Mesenchymal stem cell (in vitro differentiated cells and primary cell): ENCODE measurements around the gene NUFIP1. TPM values are rescaled to one million over a fixed set of nuclear protein-coding genes. Genes with fewer than 3 reads are reported as not detected.
A peak's percentile ranks its signal among the peaks of the same experiment; 100 is the strongest.

Source experiments
- DNase-seq: peaks from one replicate; pipeline ENCODE4 v3.0.0-alpha.2; 2013
- H2AFZ ChIP-seq: one replicate; pipeline ENCODE4 v1.6.1; 2013; ENCODE audit warnings: low read depth, mild to moderate bottlenecking, control low read depth, inconsistent platforms, low read length, moderate library complexity
- H2AK5ac ChIP-seq: 2 replicates; pipeline ENCODE4 v1.6.1; 2013; ENCODE audit warnings: low read length, moderate library complexity, mild to moderate bottlenecking, inconsistent platforms; ENCODE audit not compliant: severe bottlenecking
- H2BK120ac ChIP-seq: one replicate; pipeline ENCODE4 v1.6.1; 2013; ENCODE audit warnings: low read depth, mild to moderate bottlenecking, inconsistent platforms, low read length, moderate library complexity
- H2BK12ac ChIP-seq, 2 experiments: one replicate each; pipeline ENCODE4 v1.6.1; 2013; ENCODE audit warnings: inconsistent platforms in 2 of 2, low read length in 2 of 2, mild to moderate bottlenecking in 2 of 2, moderate library complexity in 2 of 2, control low read depth in 1 of 2
- H2BK15ac ChIP-seq: one replicate; pipeline ENCODE4 v1.6.1; 2013; ENCODE audit warnings: mild to moderate bottlenecking, low read depth, inconsistent platforms; ENCODE audit not compliant: poor library complexity, severe bottlenecking
- H2BK5ac ChIP-seq: 2 replicates; pipeline ENCODE4 v1.6.1; 2013; ENCODE audit warnings: low read depth, mild to moderate bottlenecking, low read length, control low read depth, inconsistent platforms; ENCODE audit not compliant: poor library complexity, severe bottlenecking
- H3K14ac ChIP-seq, 2 experiments: one replicate each; pipeline ENCODE4 v1.6.1; 2013; ENCODE audit warnings: inconsistent platforms in 2 of 2, low read length in 2 of 2, control low read depth in 1 of 2, mild to moderate bottlenecking in 1 of 2, moderate library complexity in 1 of 2
- H3K18ac ChIP-seq, 2 experiments: one replicate each; pipeline ENCODE4 v1.6.1; 2013; ENCODE audit warnings: inconsistent platforms in 2 of 2, low read length in 2 of 2, control low read depth in 1 of 2, low read depth in 1 of 2, mild to moderate bottlenecking in 1 of 2
- H3K23ac ChIP-seq, 2 experiments: one replicate each; pipeline ENCODE4 v1.6.1; 2013; ENCODE audit warnings: inconsistent platforms in 2 of 2, low read length in 2 of 2, mild to moderate bottlenecking in 2 of 2, moderate library complexity in 2 of 2, control low read depth in 1 of 2
- H3K27ac ChIP-seq: 2 replicates; pipeline ENCODE4 v1.5.1; 2013; ENCODE audit warnings: mild to moderate bottlenecking, moderate library complexity, low read length, control low read depth, inconsistent platforms; ENCODE audit not compliant: poor library complexity, severe bottlenecking
- H3K27me3 ChIP-seq, 2 experiments: 2 replicates each; pipeline versions ENCODE4 v1.6.1 to v1.7.0; 2013; ENCODE audit warnings: low read length in 2 of 2, mild to moderate bottlenecking in 2 of 2, moderate library complexity in 2 of 2, control low read depth in 1 of 2, inconsistent platforms in 1 of 2; ENCODE audit not compliant: control insufficient read depth in 1 of 2, insufficient read depth in 1 of 2
- H3K36me3 ChIP-seq, 2 experiments: 2 replicates each; pipeline versions ENCODE4 v1.6.1 to v1.7.0; 2013; ENCODE audit warnings: low read length in 2 of 2, control low read depth in 1 of 2, inconsistent platforms in 1 of 2, low read depth in 1 of 2, mild to moderate bottlenecking in 1 of 2; ENCODE audit not compliant: insufficient read depth in 2 of 2, control insufficient read depth in 1 of 2
- H3K4ac ChIP-seq, 2 experiments: one replicate each; pipeline ENCODE4 v1.6.1; 2013; ENCODE audit warnings: inconsistent platforms in 2 of 2, low read length in 2 of 2, mild to moderate bottlenecking in 2 of 2, moderate library complexity in 2 of 2, control low read depth in 1 of 2, low read depth in 1 of 2
- H3K4me1 ChIP-seq: 2 replicates; pipeline ENCODE4 v1.6.1; 2013; ENCODE audit warnings: low read depth, low read length, control low read depth; ENCODE audit not compliant: control insufficient read depth, insufficient read depth
- H3K4me2 ChIP-seq: 2 replicates; pipeline ENCODE4 v1.6.1; 2013; ENCODE audit warnings: low read length, mild to moderate bottlenecking, inconsistent platforms; ENCODE audit not compliant: poor library complexity, severe bottlenecking
- H3K4me3 ChIP-seq, 2 experiments: 2 replicates each; pipeline versions ENCODE4 v1.5.1 to v1.7.0; 2013; ENCODE audit warnings: low read length in 2 of 2, mild to moderate bottlenecking in 2 of 2, control low read depth in 1 of 2, low read depth in 1 of 2; ENCODE audit not compliant: insufficient read depth in 1 of 2
- H3K79me1 ChIP-seq: replicated peaks from 2 replicates; pipeline ENCODE4 v1.6.1; 2013; ENCODE audit warnings: mild to moderate bottlenecking, control low read depth, low read length, inconsistent platforms; ENCODE audit not compliant: poor library complexity, severe bottlenecking
- H3K9ac ChIP-seq: 2 replicates; pipeline ENCODE4 v1.7.0; 2013; ENCODE audit warnings: mild to moderate bottlenecking, low read length, moderate library complexity
- H3K9me3 ChIP-seq: 2 replicates; pipeline ENCODE4 v1.7.0; 2013; ENCODE audit warnings: mild to moderate bottlenecking, low read length; ENCODE audit not compliant: control insufficient read depth
- H4K8ac ChIP-seq: one replicate; pipeline ENCODE4 v1.6.1; 2013; ENCODE audit warnings: inconsistent platforms, mild to moderate bottlenecking, low read length, moderate library complexity
- H4K91ac ChIP-seq: one replicate; pipeline ENCODE4 v1.6.1; 2013; ENCODE audit warnings: mild to moderate bottlenecking, low read length, inconsistent platforms
- WGBS: methylation state at CpG from one replicate; pipeline ENCODE4 v1.1.7; 2013; ENCODE audit warnings: mixed read lengths; 5-methylcytosine and 5-hydroxymethylcytosine counted together
- polyA plus RNA-seq, 2 experiments: library from polyadenylated mRNA; stranded (reverse); fragments of 200-250 nt; gene quantifications; one replicate each; pipeline ENCODE4 v1.2.3, GENCODE V29; 2013

The NUFIP1 gene
- 6.0 TPM for polyA plus RNA-seq (2013, experiment 1 of 2)
- polyA plus RNA-seq (2013, experiment 2 of 2): 6.7 TPM

DNA sequence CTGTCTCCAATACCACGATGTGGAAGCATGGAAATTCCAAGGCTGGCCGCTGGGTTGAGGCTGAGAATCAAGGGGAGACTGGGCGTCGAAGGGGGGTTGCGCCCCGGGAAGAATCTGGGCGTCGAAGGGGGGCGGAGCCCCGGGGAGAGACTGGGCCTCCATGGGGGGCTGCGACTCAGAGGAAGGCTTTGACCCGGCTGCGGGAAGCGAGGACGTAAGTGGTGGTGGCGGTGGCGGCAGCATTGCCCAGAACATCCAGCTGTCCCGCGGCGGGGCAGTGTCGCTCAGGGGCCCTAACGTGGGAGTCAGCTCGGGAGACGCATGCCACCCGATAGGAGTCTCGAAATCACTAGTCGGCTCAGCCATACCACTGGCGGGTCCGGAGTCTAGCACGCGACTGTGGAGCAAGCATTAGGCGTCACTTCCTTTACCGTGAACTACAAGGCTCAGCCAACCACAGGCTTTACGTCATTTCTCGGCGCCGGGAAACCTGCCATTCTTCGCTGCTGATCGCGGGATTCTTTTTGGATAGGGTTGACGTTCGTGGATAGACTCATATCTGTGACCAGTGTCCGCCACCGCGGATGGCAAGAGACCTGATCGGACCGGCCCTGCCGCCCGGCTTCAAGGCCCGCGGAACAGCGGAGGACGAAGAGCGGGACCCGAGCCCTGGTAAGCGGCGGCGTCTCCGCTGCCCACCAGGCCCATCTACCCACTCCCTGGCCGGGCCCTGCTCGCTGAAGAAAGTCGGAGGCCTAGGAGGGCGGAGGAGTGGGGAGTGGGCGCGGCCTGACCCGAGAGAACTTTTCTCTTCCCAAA lies at the start of gene NUFIP1, which contains the start of gene GPALPP1:
NUFIP1 (minus strand) TSS at position 401 of the 819 bp plus-strand sequence; CDS start at position 366, 35 bp downstream.
GPALPP1 (plus strand) TSS at position 468 of the 819 bp plus-strand sequence; CDS start at position 585, 117 bp downstream.
- no peak within 1 kb of the TSS for H3K23ac ChIP-seq
- H3K4ac ChIP-seq: peak within 1 kb of the TSS; percentile 54 to 81
- no peak within 1 kb of the TSS for H2BK120ac ChIP-seq
- H2AFZ ChIP-seq: peak within 1 kb of the TSS; percentile 95
- no peaks in the 10 kb centered on the region for H3K27me3 ChIP-seq
- no peak within 1 kb of the TSS for H2BK12ac ChIP-seq
- peak within 1 kb of the TSS; percentile 64 for H4K91ac ChIP-seq
- no peaks in the 10 kb centered on the region for H3K9me3 ChIP-seq
- H2BK15ac ChIP-seq: no peak within 1 kb of the TSS
- peaks cover 0 to 16% of the 10 kb centered on the region in 2 experiments for H3K36me3 ChIP-seq
- no peak within 1 kb of the TSS for H2AK5ac ChIP-seq
- peaks cover 10% of the 10 kb centered on the region for H3K4me1 ChIP-seq
- H3K27ac ChIP-seq: peak within 1 kb of the TSS; percentile 59
- peak; percentile 98 for DNase-seq
- peak within 1 kb of the TSS; percentile 93 for H3K4me2 ChIP-seq
- H2BK5ac ChIP-seq: no peak within 1 kb of the TSS
- peak within 1 kb of the TSS in 1 of 2 experiments; percentile 84 for H3K14ac ChIP-seq
- peaks cover 18% of the 10 kb centered on the region for H3K79me1 ChIP-seq
- H3K9ac ChIP-seq: peak within 1 kb of the TSS; percentile 99
- H4K8ac ChIP-seq: peak within 1 kb of the TSS; percentile 89
- under 1% methylated on average over 48 of the region's 66 CpGs for WGBS
- peak within 1 kb of the TSS; percentile 96 to 97 for H3K4me3 ChIP-seq
- peak within 1 kb of the TSS in 1 of 2 experiments; percentile 38 for H3K18ac ChIP-seq

DNA sequence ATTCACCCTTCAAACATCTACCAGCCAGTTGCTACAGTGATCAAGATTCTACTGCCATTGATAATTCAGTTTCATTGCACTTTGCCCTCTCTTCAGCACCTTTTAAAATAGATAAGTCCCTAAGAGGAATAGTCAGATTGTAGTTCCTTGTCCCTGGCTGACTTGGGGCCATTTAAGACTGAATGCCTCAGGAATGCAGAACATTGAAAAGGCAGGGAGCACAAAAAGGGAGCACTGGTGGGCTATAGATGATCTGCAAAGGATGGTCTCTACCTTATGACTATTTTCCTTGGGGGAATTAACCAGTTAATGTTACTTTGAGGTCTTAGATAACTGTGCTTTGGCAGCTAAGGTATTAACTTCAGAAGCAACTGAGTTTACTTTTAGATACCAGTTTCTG lies 46.9 kb upstream of the NUFIP1 start:
- H2BK15ac ChIP-seq: no peak overlapping the region

DNA sequence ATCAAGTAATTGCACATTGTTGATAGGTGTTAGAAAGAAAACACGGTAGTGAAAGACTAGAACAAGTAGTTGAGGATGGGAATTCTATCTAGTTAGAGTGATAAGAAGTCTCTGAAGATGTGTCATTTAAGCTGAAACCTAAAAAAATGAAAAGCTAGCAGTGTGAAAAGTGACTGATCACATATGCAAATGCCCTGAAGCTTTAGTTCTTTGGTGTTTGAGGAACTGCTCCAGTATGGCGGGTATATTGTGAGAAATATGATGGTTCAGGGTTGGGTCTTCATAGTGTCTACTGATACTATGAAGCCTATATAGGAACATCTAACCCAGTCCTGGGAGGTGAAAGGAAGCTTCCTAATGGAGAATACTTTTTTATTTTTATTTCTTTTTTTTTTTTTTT lies 45.1 kb upstream of the NUFIP1 start:
- H3K27me3 ChIP-seq: no peaks in the 10 kb centered on the region
- no peak overlapping the region for H3K9ac ChIP-seq
- no peak overlapping the region for H2BK5ac ChIP-seq
- no peak overlapping the region for H3K4me3 ChIP-seq
- no peak overlapping the region for H4K91ac ChIP-seq
- no peak overlapping the region for H2BK12ac ChIP-seq
- no peak overlapping the region for H3K18ac ChIP-seq
- no peak overlapping the region for H3K14ac ChIP-seq
- DNase-seq: no peak
- H2BK120ac ChIP-seq: no peak overlapping the region
- over 99% methylated on average over 2 of the region's 2 CpGs for whole genome bisulfite sequencing
- no peak overlapping the region for H3K4ac ChIP-seq
- H3K4me2 ChIP-seq: no peak overlapping the region
- no peaks in the 10 kb centered on the region for H3K9me3 ChIP-seq
- H3K36me3 ChIP-seq: peaks cover 4 to 32% of the 10 kb centered on the region in 2 experiments
- H2BK15ac ChIP-seq: no peak overlapping the region
- no peak overlapping the region for H4K8ac ChIP-seq
- H3K4me1 ChIP-seq: no peaks in the 10 kb centered on the region
- no peak overlapping the region for H3K23ac ChIP-seq
- H2AK5ac ChIP-seq: no peak overlapping the region
- no peaks in the 10 kb centered on the region for H3K79me1 ChIP-seq
- no peak overlapping the region for H3K27ac ChIP-seq
- H2AFZ ChIP-seq: no peak overlapping the region

More for the DNA sequence above, 46.9 kb upstream of the NUFIP1 start:
- no peak overlapping the region for H2BK5ac ChIP-seq
- H3K9me3 ChIP-seq: no peaks in the 10 kb centered on the region
- no peak overlapping the region for H3K4me3 ChIP-seq
- no peak overlapping the region for H3K14ac ChIP-seq
- no peak overlapping the region for H3K9ac ChIP-seq
- DNase-seq: no peak
- H3K4ac ChIP-seq: no peak overlapping the region
- no peaks in the 10 kb centered on the region for H3K27me3 ChIP-seq
- H2AFZ ChIP-seq: no peak overlapping the region
- no peak overlapping the region for H3K27ac ChIP-seq
- no peaks in the 10 kb centered on the region for H3K4me1 ChIP-seq
- H2AK5ac ChIP-seq: no peak overlapping the region
- no peak overlapping the region for H2BK120ac ChIP-seq
- no peaks in the 10 kb centered on the region for H3K79me1 ChIP-seq
- no peak overlapping the region for H4K8ac ChIP-seq
- H3K18ac ChIP-seq: no peak overlapping the region
- peaks cover 4 to 32% of the 10 kb centered on the region in 2 experiments for H3K36me3 ChIP-seq
- H3K4me2 ChIP-seq: no peak overlapping the region
- H3K23ac ChIP-seq: no peak overlapping the region
- H2BK12ac ChIP-seq: no peak overlapping the region
- H4K91ac ChIP-seq: no peak overlapping the region

DNA sequence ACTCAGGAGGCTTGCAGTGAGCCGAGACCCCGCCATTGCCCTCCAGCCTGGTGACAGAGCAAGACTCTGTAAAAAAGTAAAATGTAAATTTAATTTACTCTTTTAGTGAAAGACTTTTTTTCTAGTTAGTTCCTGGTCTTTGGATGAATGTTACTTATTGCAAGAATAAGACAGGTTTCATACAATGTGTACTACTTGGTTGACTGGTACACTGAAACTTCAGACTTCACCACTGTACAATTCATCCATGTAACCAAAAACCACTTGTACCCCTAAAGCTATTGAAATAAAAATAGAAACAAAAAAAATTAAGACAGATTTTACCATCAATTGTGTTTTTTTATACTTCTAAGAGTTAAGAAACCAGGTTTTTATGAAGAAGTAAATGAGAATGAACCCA lies 35.6 kb upstream of the NUFIP1 start:
- H3K27me3 ChIP-seq: no peaks in the 10 kb centered on the region
- no peak overlapping the region for H2BK12ac ChIP-seq
- no peaks in the 10 kb centered on the region for H3K9me3 ChIP-seq
- H2BK15ac ChIP-seq: no peak overlapping the region
- H2AK5ac ChIP-seq: no peak overlapping the region
- no peaks in the 10 kb centered on the region for H3K79me1 ChIP-seq
- no peak overlapping the region for H3K27ac ChIP-seq
- no peaks in the 10 kb centered on the region for H3K4me1 ChIP-seq
- no peak overlapping the region for H3K4ac ChIP-seq
- no peak overlapping the region for H3K4me3 ChIP-seq
- H2AFZ ChIP-seq: no peak overlapping the region
- no peak overlapping the region for H3K23ac ChIP-seq
- H2BK120ac ChIP-seq: no peak overlapping the region
- no peak overlapping the region for H3K4me2 ChIP-seq
- WGBS: no CpG with 5 or more reads among the region's 2 CpGs
- no peak overlapping the region for H2BK5ac ChIP-seq
- DNase-seq: no peak
- H4K8ac ChIP-seq: no peak overlapping the region
- no peak overlapping the region for H3K18ac ChIP-seq
- peaks cover 5 to 81% of the 10 kb centered on the region in 2 experiments for H3K36me3 ChIP-seq
- no peak overlapping the region for H3K14ac ChIP-seq
- H3K9ac ChIP-seq: no peak overlapping the region
- H4K91ac ChIP-seq: no peak overlapping the region
